Measurements from ENCODE around the gene RAB4A.

Gene RAB4A

DNA sequence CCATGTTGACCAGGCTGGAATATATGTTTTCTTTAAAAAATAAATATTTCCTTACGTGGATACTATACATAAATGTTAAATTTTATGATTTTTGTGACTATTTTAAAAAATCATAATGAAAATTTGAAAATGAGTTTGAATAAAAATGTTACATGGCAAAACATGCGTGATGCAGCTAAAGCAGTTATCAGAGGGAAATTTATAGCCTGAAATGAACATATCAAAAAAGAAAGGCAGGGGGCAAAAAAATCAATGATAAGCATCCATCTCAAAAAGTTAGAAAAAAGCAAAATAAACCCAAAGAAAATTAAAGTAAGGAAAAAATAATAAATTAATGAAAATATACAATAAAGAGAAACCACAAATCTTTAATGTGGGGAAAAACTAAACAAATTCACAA, 63.4 kb downstream of the RAB4A start:
- TF ChIP-seq, protein P1, sequence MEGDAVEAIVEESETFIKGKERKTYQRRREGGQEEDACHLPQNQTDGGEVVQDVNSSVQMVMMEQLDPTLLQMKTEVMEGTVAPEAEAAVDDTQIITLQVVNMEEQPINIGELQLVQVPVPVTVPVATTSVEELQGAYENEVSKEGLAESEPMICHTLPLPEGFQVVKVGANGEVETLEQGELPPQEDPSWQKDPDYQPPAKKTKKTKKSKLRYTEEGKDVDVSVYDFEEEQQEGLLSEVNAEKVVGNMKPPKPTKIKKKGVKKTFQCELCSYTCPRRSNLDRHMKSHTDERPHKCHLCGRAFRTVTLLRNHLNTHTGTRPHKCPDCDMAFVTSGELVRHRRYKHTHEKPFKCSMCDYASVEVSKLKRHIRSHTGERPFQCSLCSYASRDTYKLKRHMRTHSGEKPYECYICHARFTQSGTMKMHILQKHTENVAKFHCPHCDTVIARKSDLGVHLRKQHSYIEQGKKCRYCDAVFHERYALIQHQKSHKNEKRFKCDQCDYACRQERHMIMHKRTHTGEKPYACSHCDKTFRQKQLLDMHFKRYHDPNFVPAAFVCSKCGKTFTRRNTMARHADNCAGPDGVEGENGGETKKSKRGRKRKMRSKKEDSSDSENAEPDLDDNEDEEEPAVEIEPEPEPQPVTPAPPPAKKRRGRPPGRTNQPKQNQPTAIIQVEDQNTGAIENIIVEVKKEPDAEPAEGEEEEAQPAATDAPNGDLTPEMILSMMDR (conservative IDR thresholded peaks at IDR 0.05; ENCODE audit: low read depth, low read length) = no peak
- no peak overlapping the region for H3K4me3 ChIP-seq (ENCODE audit: low read length)
- no peak for DNase-seq (ENCODE audit: low read depth)

DNA sequence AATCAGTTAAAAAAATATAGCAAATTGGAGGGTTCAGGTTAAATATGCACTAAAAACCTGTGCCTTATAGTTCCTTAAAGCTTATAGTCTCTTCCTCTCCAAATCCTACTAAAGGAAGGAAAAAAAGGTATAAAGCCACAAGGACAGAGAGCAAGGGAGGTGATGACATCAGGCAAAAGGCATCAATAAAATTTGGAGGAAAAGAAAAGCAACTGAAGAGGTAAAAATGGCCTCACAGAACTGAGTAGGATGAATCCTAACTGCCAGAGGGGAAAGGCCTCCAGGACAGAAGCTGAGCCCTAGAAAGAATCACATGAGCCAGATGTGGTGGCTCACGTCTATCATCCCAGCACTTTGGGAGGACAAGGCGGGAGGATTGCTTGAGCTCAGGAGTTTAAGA, 63.8 kb downstream of the RAB4A start:
- TF ChIP-seq, protein P1 (conservative IDR thresholded peaks at IDR 0.05; ENCODE audit: low read depth, low read length) = no peak
- no peak overlapping the region for H3K4me3 ChIP-seq (ENCODE audit: low read length)
- DNase-seq (ENCODE audit: low read depth) = no peak

- no peak overlapping the region for H3K4me3 ChIP-seq (ENCODE audit: low read length)
- TF ChIP-seq, protein P1 (conservative IDR thresholded peaks at IDR 0.05; ENCODE audit: low read depth, low read length) = no peak
- no peak for DNase-seq (ENCODE audit: low read depth)
These were observed 65.4 kb downstream of the RAB4A start for GRCh38 chr1:229336345-229336744.

DNA sequence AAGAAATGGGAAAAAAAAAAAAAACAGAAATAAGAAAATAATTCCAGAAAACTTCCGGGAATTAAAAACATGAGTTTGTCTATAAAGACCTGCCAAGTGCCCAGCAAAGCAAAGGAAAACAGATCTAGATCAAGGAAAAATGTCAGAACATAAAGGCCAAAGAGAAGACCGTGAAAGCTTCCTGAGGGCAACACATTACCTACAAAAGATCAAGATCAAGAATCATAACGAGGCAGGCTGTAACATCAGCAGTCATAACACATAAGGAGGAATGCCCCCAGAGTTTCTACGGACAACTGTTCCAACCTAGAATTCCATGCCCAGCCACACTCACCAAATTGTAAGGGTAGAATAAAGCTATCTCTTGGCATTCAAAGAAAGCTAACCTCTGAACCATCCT, 68.2 kb downstream of the RAB4A start:
- DNase-seq (ENCODE audit: low read depth) = no peak
- no peak overlapping the region for H3K4me3 ChIP-seq (ENCODE audit: low read length)
- TF ChIP-seq, protein P1 (conservative IDR thresholded peaks at IDR 0.05; ENCODE audit: low read depth, low read length) = no peak

- TF ChIP-seq, protein P1 (conservative IDR thresholded peaks at IDR 0.05; ENCODE audit: low read depth, low read length) = no peak
- no peak overlapping the region for H3K4me3 ChIP-seq (ENCODE audit: low read length)
- no peak for DNase-seq (ENCODE audit: low read depth)
These were observed 68.6 kb downstream of the RAB4A start for GRCh38 chr1:229339520-229339919.

DNA sequence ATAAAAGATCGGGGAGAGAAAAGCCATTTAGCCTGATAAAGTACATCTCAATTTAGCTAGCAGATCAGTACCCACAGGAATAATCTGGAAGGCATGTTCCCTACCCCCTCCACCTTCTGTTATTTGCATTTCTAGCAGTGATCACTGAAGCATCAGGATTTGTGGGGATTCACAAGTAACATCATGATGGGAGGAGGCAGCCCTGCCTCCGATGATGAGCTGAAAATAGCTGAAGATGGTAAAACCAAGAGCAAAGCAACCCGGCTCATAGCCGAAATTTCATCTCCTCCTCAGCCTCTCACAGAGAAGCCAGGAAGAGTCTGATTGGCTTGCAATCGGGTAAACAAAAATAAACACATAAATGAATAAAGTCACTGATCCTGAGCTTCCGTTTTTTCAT, 69.6 kb downstream of the RAB4A start:
- TF ChIP-seq, protein P1 (conservative IDR thresholded peaks at IDR 0.05; ENCODE audit: low read depth, low read length) = no peak
- no peak for DNase-seq (ENCODE audit: low read depth)
- H3K4me3 ChIP-seq (ENCODE audit: low read length) = no peak overlapping the region

- TF ChIP-seq, protein P1 (conservative IDR thresholded peaks at IDR 0.05; ENCODE audit: low read depth, low read length) = no peak
- no peak for DNase-seq (ENCODE audit: low read depth)
These were observed 71.1 kb downstream of the RAB4A start for GRCh38 chr1:229341774-229342655.

More at GRCh38 chr1:229341774-229342655, 71.1 kb downstream of the RAB4A start:
- peak overlapping the region; percentile 71 for H3K4me3 ChIP-seq (ENCODE audit: low read length)
